ENCODE measurements around the gene MICAL2. TPM values are rescaled to one million over a fixed set of nuclear protein-coding genes. Genes with fewer than 3 reads are reported as not detected.

Gene MICAL2
- total and polyA plus RNA-seq, 2 donors (not counting 1 experiment from before 2014, with no cell fraction given) = 0.32 to 0.40 TPM

GRCh38 chr11:12188548-12189317 is 78.3 kb downstream of the MICAL2 start:
- DNase-seq (no peak), ATAC-seq (ENCODE audit: low read depth) (no peak)
- Histone ChIP-seq H3K27ac (ENCODE audit: low read length in 2 of 2) (no peak overlapping the region), H2AFZ (ENCODE audit: insufficient read depth, low read depth, low read length, poor library complexity, severe bottlenecking) (no peak overlapping the region), H3K79me2 (ENCODE audit: control insufficient read depth, insufficient read depth, low read length) (no peaks in the 10 kb centered on the region), H4K20me1 (ENCODE audit: control insufficient read depth, insufficient read depth, low read length, poor library complexity, severe bottlenecking) (no peaks in the 10 kb centered on the region), H3K27me3 (replicated peaks in 1 of 4; ENCODE audit: control extremely low read depth in 1 of 4, control insufficient read depth in 3 of 4, insufficient read depth in 4 of 4, low read length in 3 of 4) (no peaks in the 10 kb centered on the region), H3K4me1 (ENCODE audit: control insufficient read depth in 2 of 2, insufficient read depth in 2 of 2, low read length in 2 of 2) (no peaks in the 10 kb centered on the region), H3K9me3 (ENCODE audit: control extremely low read depth in 1 of 3, control insufficient read depth in 2 of 3, insufficient read depth in 1 of 3, low read length in 2 of 3) (no peaks in the 10 kb centered on the region), H3K4me3 (ENCODE audit: control extremely low read depth in 1 of 5, extremely low read depth in 1 of 5, insufficient read depth in 1 of 5, low read depth in 2 of 5, low read length in 4 of 5) (no peak overlapping the region), H3K36me3 (replicated peaks in 1 of 2; ENCODE audit: control extremely low read depth in 1 of 2, control insufficient read depth in 1 of 2, extremely low read depth in 1 of 2, insufficient read depth in 2 of 2, low read length in 1 of 2) (no peaks in the 10 kb centered on the region), H3K4me2 (replicated peaks; ENCODE audit: low read depth, low read length, poor library complexity, severe bottlenecking) (no peak overlapping the region), H3K9ac (ENCODE audit: low read length) (no peak overlapping the region)
- no peaks in the 10 kb centered on the region for H3K9me3 Mint-ChIP-seq (ENCODE audit: insufficient read depth)
- ChIA-PET CTCF (no interaction called here), POLR2A (no interaction called here)
- intact Hi-C loops (cut with micrococcal nuclease) = no loop called here
- peaks cover 8% of the 10 kb centered on the region for H3K27me3 Mint-ChIP-seq
- no peak overlapping the region for H3K4me3 Mint-ChIP-seq
- no peak overlapping the region for H3K27ac Mint-ChIP-seq
- 50% methylated on average over 2 of the region's 3 CpGs for WGBS (ENCODE audit: insufficient coverage)
- H3K4me1 Mint-ChIP-seq = peaks cover 3% of the 10 kb centered on the region
- no peak for TF ChIP-seq EZH2 (IDR thresholded peaks at IDR 0.05; ENCODE audit: borderline replicate concordance, insufficient read depth, low read depth, low read length, poor library complexity, severe bottlenecking)
- TF ChIP-seq, protein P1, sequence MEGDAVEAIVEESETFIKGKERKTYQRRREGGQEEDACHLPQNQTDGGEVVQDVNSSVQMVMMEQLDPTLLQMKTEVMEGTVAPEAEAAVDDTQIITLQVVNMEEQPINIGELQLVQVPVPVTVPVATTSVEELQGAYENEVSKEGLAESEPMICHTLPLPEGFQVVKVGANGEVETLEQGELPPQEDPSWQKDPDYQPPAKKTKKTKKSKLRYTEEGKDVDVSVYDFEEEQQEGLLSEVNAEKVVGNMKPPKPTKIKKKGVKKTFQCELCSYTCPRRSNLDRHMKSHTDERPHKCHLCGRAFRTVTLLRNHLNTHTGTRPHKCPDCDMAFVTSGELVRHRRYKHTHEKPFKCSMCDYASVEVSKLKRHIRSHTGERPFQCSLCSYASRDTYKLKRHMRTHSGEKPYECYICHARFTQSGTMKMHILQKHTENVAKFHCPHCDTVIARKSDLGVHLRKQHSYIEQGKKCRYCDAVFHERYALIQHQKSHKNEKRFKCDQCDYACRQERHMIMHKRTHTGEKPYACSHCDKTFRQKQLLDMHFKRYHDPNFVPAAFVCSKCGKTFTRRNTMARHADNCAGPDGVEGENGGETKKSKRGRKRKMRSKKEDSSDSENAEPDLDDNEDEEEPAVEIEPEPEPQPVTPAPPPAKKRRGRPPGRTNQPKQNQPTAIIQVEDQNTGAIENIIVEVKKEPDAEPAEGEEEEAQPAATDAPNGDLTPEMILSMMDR (IDR thresholded peaks at IDR 0.05) = no peak

DNA sequence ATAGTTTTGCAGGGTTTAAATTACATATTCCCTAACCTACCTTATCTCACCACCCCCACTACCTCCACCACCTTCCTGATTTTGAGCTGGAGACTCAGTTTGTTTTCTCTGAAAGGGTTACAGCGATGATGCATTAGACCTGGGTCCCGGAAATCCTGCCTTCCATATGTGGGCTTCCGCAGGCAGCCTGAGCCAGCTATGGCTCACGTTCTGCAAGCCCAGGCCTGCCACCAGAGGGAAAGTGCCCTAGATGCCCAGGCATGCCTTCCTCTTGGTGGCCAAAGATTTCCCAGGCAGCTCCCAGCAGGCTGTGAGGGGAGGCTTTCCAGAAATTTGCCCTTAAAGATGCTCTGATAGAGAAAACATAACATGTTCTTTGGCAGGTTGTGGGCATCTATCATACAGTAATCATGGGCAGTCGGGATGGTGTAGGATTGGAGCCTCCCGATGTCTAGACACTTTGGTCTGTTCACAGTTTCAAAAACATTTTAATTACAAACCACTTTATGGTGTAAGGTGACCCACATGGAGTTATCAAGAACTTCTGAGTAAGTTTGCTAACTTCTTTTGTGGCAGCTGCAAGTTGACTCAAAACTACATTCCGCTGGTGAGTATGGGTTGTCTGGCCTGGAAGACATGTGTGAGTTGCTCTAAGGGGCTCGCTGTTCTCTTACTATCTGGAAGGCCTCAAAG is 79.3 kb downstream of the MICAL2 start:
- Histone ChIP-seq H4K20me1 (ENCODE audit: control insufficient read depth, insufficient read depth, low read length, poor library complexity, severe bottlenecking) (no peaks in the 10 kb centered on the region), H3K9me3 (ENCODE audit: control extremely low read depth in 1 of 3, control insufficient read depth in 2 of 3, insufficient read depth in 1 of 3, low read length in 2 of 3) (no peaks in the 10 kb centered on the region), H3K9ac (ENCODE audit: low read length) (no peak overlapping the region), H3K4me3 (ENCODE audit: control extremely low read depth in 1 of 5, extremely low read depth in 1 of 5, insufficient read depth in 1 of 5, low read depth in 2 of 5, low read length in 4 of 5) (no peak overlapping the region), H3K27me3 (replicated peaks in 1 of 4; ENCODE audit: control extremely low read depth in 1 of 4, control insufficient read depth in 3 of 4, insufficient read depth in 4 of 4, low read length in 3 of 4) (no peaks in the 10 kb centered on the region), H2AFZ (ENCODE audit: insufficient read depth, low read depth, low read length, poor library complexity, severe bottlenecking) (no peak overlapping the region), H3K79me2 (ENCODE audit: control insufficient read depth, insufficient read depth, low read length) (no peaks in the 10 kb centered on the region), H3K27ac (ENCODE audit: low read length in 2 of 2) (no peak overlapping the region), H3K4me1 (ENCODE audit: control insufficient read depth in 2 of 2, insufficient read depth in 2 of 2, low read length in 2 of 2) (no peaks in the 10 kb centered on the region), H3K36me3 (replicated peaks in 1 of 2; ENCODE audit: control extremely low read depth in 1 of 2, control insufficient read depth in 1 of 2, extremely low read depth in 1 of 2, insufficient read depth in 2 of 2, low read length in 1 of 2) (no peaks in the 10 kb centered on the region), H3K4me2 (replicated peaks; ENCODE audit: low read depth, low read length, poor library complexity, severe bottlenecking) (no peak overlapping the region)
- H3K4me3 Mint-ChIP-seq = no peak overlapping the region
- peaks cover 3% of the 10 kb centered on the region for H3K4me1 Mint-ChIP-seq
- H3K27me3 Mint-ChIP-seq = peaks cover 8% of the 10 kb centered on the region
- no peak overlapping the region for H3K27ac Mint-ChIP-seq
- intact Hi-C loops (cut with micrococcal nuclease) = no loop called here
- ATAC-seq (ENCODE audit: low read depth) (no peak), DNase-seq (no peak)
- TF ChIP-seq, protein P1 (IDR thresholded peaks at IDR 0.05) = no peak
- TF ChIP-seq EZH2 (IDR thresholded peaks at IDR 0.05; ENCODE audit: borderline replicate concordance, insufficient read depth, low read depth, low read length, poor library complexity, severe bottlenecking) = no peak
- H3K9me3 Mint-ChIP-seq (ENCODE audit: insufficient read depth) = no peaks in the 10 kb centered on the region
- POLR2A ChIA-PET = no interaction called here
- CTCF ChIA-PET = no interaction called here
- WGBS (ENCODE audit: insufficient coverage) = 82% methylated on average over 6 of the region's 8 CpGs

Measured in B cell (primary cell).